Forelimb muscle (tissue), 1 donor: Measurements from ENCODE around the gene PEX11G. TPM values are rescaled to one million over a fixed set of nuclear protein-coding genes. Genes with fewer than 3 reads are reported as not detected.

Experiments used
- DNase-seq: peaks from one replicate; pipeline ENCODE4 v3.0.0-alpha.2; 2013; ENCODE audit warnings: low read depth
- polyA plus RNA-seq: library from polyadenylated mRNA; unstranded; fragments of 120-200 nt; gene quantifications from one replicate; pipeline ENCODE4 v1.2.1, GENCODE V29; 2013; ENCODE audit not compliant: insufficient read length

PEX11G gene
- polyA plus RNA-seq, 1 donor = 2.3 TPM

DNA sequence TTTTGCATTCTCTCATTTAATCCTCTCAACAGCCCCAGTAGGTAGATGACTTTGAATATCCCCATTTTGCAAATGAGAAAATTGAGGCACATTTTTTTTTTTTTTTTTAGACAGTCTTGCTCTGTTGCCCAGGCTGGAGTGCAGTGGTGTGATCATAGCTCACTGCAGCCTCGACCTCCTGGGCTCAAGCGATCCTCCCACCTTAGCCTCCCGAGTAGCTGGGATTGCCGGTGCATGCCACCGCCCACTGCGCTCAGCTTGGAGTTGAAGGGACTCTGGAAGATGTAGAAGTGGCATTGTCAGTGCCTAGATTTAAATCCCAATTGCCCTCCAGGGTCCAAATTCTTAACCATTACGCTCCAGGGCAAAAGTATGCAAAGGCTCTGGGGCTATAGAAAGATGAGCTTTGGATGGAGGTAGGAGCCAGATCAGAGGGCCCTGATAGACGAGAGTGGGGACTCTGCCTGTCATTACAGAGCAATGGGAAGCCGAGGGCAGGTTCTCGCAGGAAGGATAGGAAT is 32.8 kb upstream of the PEX11G start:
- no peak for DNase-seq

DNA sequence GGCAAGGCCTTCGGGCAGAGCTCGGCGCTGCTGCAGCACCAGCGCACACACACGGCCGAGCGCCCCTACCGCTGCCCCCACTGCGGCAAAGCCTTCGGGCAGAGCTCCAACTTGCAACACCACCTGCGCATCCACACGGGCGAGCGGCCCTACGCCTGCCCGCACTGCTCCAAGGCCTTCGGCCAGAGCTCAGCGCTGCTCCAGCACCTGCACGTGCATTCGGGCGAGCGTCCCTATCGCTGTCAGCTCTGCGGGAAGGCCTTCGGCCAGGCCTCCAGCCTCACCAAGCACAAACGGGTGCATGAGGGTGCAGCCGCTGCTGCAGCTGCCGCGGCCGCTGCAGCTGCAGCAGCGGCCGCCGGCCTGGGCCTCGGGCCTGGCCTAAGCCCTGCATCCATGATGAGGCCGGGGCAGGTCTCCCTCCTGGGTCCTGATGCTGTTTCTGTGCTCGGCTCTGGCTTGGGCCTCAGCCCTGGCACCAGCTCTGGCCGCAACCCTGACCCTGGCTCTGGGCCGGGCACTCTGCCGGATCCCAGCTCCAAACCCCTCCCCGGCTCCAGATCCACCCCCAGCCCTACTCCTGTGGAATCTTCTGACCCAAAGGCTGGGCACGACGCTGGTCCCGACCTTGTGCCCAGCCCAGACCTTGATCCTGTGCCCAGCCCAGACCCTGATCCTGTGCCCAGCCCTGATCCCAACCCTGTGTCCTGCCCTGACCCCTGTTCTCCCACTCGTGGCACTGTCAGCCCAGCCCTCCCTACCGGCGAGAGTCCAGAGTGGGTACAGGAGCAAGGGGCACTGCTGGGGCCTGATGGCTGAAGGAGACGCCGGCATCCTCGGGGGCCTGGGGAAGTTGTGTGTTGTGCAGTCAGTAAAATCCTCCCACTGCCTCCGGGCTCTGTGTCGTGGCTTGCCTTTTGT is 31.6 kb upstream of the PEX11G start:
- no peak for DNase-seq

DNA sequence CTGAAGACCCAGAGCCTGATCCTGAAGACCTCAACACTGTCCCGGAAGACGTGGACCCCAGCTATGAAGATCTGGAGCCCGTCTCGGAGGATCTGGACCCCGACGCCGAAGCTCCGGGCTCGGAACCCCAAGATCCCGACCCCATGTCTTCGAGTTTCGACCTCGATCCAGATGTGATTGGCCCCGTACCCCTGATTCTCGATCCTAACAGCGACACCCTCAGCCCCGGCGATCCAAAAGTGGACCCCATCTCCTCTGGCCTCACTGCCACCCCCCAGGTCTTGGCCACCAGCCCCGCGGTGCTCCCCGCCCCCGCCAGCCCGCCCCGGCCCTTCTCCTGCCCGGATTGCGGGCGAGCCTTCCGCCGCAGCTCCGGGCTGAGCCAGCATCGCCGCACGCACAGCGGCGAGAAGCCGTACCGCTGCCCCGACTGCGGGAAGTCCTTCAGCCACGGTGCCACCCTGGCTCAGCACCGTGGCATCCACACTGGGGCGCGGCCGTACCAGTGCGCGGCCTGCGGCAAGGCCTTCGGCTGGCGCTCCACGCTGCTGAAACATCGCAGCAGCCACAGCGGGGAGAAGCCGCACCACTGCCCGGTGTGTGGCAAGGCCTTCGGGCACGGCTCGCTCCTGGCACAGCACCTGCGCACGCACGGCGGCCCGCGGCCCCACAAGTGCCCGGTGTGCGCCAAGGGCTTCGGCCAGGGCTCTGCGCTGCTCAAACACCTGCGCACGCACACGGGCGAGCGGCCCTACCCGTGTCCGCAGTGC is 30.7 kb upstream of the PEX11G start:
- no peak for DNase-seq

- no peak for DNase-seq
These were observed 28.0 kb upstream of the PEX11G start for GRCh38 chr19:7516878-7517277.

GRCh38 chr19:7516333-7516732 is 27.5 kb upstream of the PEX11G start:
- no peak for DNase-seq

- DNase-seq = no peak
These were observed 26.9 kb upstream of the PEX11G start, which contains the start of gene ZNF358 for GRCh38 chr19:7515645-7516151. Gene ZNF358 (plus strand): TSS chr19:7516103. CDS start chr19:7519243, 3,140 bp downstream.

DNA sequence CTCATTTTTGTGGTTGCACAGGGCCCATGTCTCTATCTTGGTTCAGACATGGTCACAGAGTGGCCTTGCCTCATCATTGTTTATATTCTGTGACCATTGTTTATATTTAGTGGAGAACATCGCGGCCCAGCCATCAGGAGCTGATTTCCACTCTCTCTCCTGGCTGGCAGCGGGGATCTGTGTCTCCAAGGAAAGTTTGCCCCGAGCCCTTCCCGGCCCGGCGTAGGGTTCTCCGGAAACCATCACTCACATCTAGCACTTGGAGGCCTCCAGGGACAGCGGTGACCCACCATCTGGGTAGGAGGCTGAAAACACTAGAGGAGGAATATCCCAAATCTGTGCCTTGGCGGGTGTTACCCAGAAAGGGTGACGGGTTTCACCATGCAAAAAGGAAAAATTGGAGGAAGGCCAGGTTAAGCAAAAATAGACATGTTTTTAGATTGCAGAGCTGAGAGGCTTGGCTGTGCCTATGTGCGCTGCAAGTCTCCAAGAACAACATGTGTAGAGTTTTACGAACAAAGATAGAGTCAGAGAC is 26.3 kb upstream of the PEX11G start:
- DNase-seq = no peak

DNA sequence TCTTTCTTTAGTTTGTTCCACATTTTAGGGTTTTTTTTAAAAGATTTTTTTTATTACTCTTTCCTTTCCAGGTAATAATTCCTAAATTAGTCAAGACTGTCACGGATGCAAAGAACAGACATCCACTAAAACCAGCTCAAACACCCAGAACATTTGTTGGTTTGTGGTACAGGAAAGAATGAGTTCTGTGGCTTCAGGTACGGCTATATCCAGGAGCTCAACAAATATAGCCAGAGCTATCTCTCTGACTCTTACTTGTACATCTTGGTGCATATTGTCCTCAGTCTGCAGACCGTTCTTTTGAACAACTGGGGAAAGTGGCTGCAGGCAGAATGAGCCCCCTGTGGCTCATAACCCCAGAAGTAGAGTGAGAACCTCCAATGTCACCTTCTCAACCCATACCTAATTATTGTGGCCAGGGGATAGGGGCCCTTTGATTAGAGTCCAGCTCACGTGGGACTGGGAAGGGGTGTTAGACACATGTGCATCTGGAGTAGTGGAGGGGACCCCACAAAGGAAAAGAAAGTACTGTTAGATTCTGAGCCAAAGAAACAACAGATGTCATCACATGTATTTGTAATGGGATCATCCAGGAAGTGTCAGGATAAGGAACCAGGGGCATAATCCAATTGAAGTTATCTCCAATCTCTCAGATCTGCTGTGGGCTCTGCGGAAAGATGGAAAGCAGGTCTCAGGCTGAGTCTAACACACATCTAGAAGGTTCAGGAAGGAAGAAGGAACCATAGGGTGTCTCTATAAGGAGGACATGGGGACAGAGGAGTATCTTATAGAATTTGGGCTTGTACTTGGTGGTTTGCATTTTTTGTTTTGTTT is 25.2 kb upstream of the PEX11G start:
- DNase-seq = no peak

DNA sequence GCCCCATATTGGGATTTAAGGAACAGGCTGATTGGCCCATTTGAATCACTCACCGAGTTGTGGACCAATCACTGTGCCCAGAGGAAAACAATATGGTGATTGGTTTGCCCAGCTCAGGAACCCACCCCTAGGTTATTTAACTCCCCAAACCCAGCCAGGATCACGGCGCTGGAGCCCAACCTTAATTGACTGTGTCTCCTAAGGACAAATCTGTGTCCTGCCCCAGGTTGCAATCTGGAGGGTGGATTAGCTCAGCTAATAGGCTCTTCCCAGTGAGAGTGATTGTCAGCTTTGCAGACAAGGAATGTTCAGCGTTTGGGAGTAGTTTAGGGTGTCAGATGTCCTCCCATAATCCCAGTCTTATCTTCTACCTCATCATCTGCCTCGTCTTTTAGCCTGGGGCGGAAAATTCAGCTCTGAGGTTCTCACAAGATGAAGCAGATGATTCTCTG is 23.6 kb upstream of the PEX11G start:
- no peak for DNase-seq

DNA sequence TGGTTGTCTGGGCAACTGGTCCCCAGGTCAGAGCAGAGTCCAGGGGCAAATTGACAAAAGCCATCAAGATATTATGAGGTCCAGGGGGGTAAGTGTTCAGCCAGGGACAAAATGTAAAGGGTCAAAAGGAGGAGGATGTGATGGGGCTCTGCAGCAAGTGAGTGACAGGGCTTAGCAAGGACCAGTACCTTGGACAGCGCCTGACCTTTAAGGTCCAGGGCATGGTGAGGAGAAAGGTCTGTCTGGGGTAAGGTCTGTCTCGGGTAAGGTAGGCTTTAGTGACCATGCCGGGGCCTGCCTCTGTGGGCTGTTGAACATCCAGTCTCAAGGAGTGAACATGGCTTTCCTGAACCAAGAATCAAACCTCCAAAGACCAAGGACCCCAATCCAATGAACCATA is 20.8 kb upstream of the PEX11G start:
- DNase-seq = no peak

- DNase-seq = no peak
These were observed 19.0 kb upstream of the PEX11G start for GRCh38 chr19:7507884-7508283.

DNA sequence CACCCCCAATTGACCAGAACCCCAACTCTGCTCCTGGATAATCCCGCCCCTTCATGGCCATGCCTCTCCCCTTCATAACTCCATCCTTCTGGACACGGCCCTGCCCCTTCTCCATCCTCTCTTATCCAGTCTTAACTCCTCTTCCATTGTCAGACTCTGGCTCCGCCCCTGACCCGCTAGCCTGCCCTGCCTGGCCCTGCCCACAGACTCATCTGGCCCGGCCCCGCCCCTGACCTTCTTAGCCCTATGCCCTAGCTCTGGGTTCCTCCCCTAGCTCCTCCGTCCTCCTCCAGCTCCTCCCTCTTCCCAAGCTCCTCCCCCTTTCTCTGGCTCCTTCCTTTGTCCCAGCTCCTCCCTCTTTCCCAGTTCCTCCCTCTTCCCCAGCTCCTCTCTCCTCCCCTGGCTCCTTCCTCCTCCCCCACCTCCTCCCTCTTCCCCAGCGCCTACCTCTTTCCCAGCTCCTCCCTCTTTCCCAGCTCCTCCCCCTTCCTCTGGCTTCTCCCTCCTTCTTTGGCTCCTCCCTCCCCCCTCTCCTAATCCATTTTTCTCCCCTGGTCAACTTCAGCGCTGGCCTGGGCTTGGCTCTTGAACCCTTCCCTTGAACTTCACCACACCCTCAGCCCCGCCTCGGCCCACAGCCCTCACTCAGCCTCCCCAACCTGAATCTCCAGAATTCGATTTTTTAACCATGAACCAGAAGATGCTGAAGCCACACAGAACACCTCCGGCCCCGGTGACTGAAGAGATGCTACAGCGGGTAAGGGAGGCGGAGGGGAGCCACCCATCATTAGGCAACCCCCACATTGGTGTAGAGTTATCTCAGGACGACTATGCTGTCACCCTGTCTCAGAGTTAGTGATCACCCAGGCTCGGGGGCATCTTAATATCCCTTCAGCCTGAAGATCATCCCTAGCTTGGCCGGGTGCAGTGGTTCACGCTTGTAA is 17.8 kb upstream of the PEX11G start:
- DNase-seq = no peak

- no peak for DNase-seq
These were observed 17.0 kb upstream of the PEX11G start for GRCh38 chr19:7505682-7506384.

DNA sequence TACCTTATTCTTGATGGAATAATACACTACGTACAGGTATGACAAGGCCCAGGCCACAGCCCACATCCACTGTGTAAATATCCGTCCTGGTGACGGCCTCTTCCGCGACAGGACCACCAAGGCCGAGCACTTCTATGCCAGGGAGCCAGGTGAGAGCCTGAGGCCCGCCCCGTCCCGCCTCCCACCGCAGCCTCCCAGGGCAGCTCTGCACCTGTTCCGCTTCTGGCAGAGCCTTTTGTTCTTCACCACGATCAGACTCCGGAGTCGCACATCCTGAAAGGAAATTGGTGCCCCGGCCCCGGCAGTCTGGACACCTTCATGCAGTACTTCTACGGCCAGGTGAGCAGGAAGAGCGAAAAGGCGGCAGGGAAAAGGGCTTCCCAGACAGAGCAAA is 16.4 kb upstream of the PEX11G start:
- DNase-seq = no peak

- no peak for DNase-seq
These were observed 15.8 kb upstream of the PEX11G start for GRCh38 chr19:7504684-7505083.

- DNase-seq = no peak
These were observed 13.7 kb upstream of the PEX11G start for GRCh38 chr19:7502552-7502951.

- no peak for DNase-seq
These were observed 12.1 kb upstream of the PEX11G start for GRCh38 chr19:7500811-7501450.

GRCh38 chr19:7497292-7497691 is 8.5 kb upstream of the PEX11G start:
- DNase-seq = no peak
